Smooth muscle cell (in vitro differentiated cells): ENCODE measurements around the gene ELP2. TPM values are rescaled to one million over a fixed set of nuclear protein-coding genes. Genes with fewer than 3 reads are reported as not detected.

Experiments
- DNase-seq: peaks from one replicate; lab custom pipeline; 2025; ENCODE audit not compliant: unreplicated experiment; lab: John Stamatoyannopoulos, UW
- H2AFZ ChIP-seq: fragments of 200-600 bp; sonication (generic); 2 replicates; pipeline ENCODE4 v1.6.0; 2016; ENCODE audit warnings: antibody characterized with exemption, low read depth, mild to moderate bottlenecking
- H3F3A ChIP-seq: fragments of 200-600 bp; sonication (generic); 2 replicates; pipeline ENCODE4 v1.6.0; 2017; ENCODE audit warnings: antibody characterized with exemption, low read depth
- H3K27ac ChIP-seq: fragments of 200-600 bp; sonication (generic); 2 replicates; pipeline ENCODE4 v1.5.1; 2016; ENCODE audit warnings: low read depth, mild to moderate bottlenecking
- H3K27me3 ChIP-seq: fragments of 200-600 bp; sonication (generic); 2 replicates; pipeline ENCODE4 v1.6.1; 2016; ENCODE audit warnings: low read depth, mild to moderate bottlenecking
- H3K36me3 ChIP-seq: fragments of 200-600 bp; sonication (generic); 2 replicates; pipeline ENCODE4 v1.5.1; 2016; ENCODE audit warnings: low read depth
- H3K4me1 ChIP-seq: fragments of 200-600 bp; sonication (generic); 2 replicates; pipeline ENCODE4 v1.5.1; 2016; ENCODE audit warnings: low read depth
- H3K4me2 ChIP-seq: fragments of 200-600 bp; sonication (generic); 2 replicates; pipeline ENCODE4 v1.6.0; 2016; ENCODE audit warnings: mild to moderate bottlenecking
- H3K4me3 ChIP-seq: fragments of 200-600 bp; sonication (generic); 2 replicates; pipeline ENCODE4 v1.5.1; 2016; ENCODE audit warnings: mild to moderate bottlenecking
- H3K79me2 ChIP-seq: fragments of 200-600 bp; sonication (generic); 2 replicates; pipeline ENCODE4 v1.6.0; 2016; ENCODE audit warnings: low read depth, mild to moderate bottlenecking
- H3K9ac ChIP-seq: fragments of 200-600 bp; sonication (generic); 2 replicates; pipeline ENCODE4 v1.6.0; 2016; ENCODE audit warnings: low read depth
- H3K9me3 ChIP-seq: fragments of 200-600 bp; sonication (generic); replicated peaks from 2 replicates; pipeline ENCODE4 v1.5.1; 2016; ENCODE audit warnings: low read depth
- H4K20me1 ChIP-seq: fragments of 200-600 bp; sonication (generic); 2 replicates; pipeline ENCODE4 v1.6.0; 2016; ENCODE audit warnings: low read depth
- WGBS: methylation state at CpG from one replicate; pipeline ENCODE4 v1.1.7; 2016; ENCODE audit warnings: low lambda C conversion rate; 5-methylcytosine and 5-hydroxymethylcytosine counted together
- polyA plus RNA-seq: library from polyadenylated mRNA; unstranded; fragments of >200 nt; fragmentation: Nextera tagmentation; extraction: Ambion mirVana; gene quantifications from 2 replicates; pipeline ENCODE4 v1.2.1, GENCODE V29; 2016
- total RNA-seq: library from RNA; depleted of rRNA; stranded (reverse); fragments of >200 nt; gene quantifications from 2 replicates; pipeline ENCODE4 v1.2.3, GENCODE V29; 2014
- TF ChIP-seq, protein P1 (sequence below): fragments of 200-600 bp; sonication (generic); IDR thresholded peaks from 2 replicates; pipeline ENCODE4 v1.5.1; 2017; ENCODE audit warnings: borderline replicate concordance, mild to moderate bottlenecking, antibody characterized with exemption; ENCODE audit not compliant: insufficient read depth, poor library complexity, severe bottlenecking

Gene ELP2
- total and polyA plus RNA-seq, 2 experiments from 2014 or later: 69.3 to 90.1 TPM

GRCh38 chr18:36094431-36094830 is 35.3 kb upstream of the ELP2 start:
- Histone ChIP-seq H3K27ac (no peak overlapping the region), H3F3A (no peaks in the 10 kb centered on the region), H3K4me1 (no peaks in the 10 kb centered on the region), H3K79me2 (no peaks in the 10 kb centered on the region), H3K27me3 (no peaks in the 10 kb centered on the region), H3K4me2 (no peak overlapping the region), H2AFZ (no peak overlapping the region), H3K9me3 (no peaks in the 10 kb centered on the region), H3K9ac (no peak overlapping the region), H3K36me3 (no peaks in the 10 kb centered on the region), H3K4me3 (no peak overlapping the region), H4K20me1 (no peaks in the 10 kb centered on the region)
- TF ChIP-seq, protein P1, sequence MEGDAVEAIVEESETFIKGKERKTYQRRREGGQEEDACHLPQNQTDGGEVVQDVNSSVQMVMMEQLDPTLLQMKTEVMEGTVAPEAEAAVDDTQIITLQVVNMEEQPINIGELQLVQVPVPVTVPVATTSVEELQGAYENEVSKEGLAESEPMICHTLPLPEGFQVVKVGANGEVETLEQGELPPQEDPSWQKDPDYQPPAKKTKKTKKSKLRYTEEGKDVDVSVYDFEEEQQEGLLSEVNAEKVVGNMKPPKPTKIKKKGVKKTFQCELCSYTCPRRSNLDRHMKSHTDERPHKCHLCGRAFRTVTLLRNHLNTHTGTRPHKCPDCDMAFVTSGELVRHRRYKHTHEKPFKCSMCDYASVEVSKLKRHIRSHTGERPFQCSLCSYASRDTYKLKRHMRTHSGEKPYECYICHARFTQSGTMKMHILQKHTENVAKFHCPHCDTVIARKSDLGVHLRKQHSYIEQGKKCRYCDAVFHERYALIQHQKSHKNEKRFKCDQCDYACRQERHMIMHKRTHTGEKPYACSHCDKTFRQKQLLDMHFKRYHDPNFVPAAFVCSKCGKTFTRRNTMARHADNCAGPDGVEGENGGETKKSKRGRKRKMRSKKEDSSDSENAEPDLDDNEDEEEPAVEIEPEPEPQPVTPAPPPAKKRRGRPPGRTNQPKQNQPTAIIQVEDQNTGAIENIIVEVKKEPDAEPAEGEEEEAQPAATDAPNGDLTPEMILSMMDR: no peak
- DNase-seq: no peak
- WGBS: 78% methylated on average over 3 of the region's 3 CpGs

DNA sequence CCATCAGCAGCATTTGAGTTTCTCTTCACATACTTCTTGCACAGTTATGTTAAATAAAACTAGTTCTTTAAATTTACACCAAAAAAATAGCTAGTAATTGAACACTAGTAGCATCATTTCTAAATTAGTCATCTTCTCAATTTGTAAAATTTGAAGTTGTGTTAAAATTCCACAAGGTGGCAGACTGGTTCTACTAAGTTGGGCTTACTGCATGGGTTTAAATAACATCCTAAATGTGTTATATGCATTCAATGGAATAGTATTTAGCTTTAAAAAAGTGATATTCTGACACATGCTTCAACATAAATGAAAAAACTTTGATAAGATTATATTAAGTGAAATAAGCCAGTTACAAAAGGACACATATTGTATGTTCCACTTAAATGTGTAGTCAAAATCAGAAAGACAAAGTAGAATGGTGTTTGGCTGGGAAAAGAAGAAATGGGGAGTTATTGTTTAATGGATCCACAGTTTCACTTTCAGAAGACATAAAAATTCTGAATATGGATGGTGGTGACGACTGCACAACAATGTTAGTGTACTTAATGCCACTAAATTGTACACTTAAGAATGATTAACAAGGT is 33.7 kb upstream of the ELP2 start:
- no peak overlapping the region for H3K27ac ChIP-seq
- no peak for DNase-seq
- no peaks in the 10 kb centered on the region for H3K79me2 ChIP-seq
- 7% methylated on average over 1 of the region's 1 CpG for WGBS
- H2AFZ ChIP-seq: no peak overlapping the region
- no peak overlapping the region for H3K4me2 ChIP-seq
- TF ChIP-seq, protein P1: peak; percentile 68
- no peaks in the 10 kb centered on the region for H3K27me3 ChIP-seq
- H3K9me3 ChIP-seq: no peaks in the 10 kb centered on the region
- H3K36me3 ChIP-seq: no peaks in the 10 kb centered on the region
- no peak overlapping the region for H3K4me3 ChIP-seq
- H3K9ac ChIP-seq: no peak overlapping the region
- no peaks in the 10 kb centered on the region for H3K4me1 ChIP-seq
- no peaks in the 10 kb centered on the region for H3F3A ChIP-seq
- H4K20me1 ChIP-seq: no peaks in the 10 kb centered on the region

- Histone ChIP-seq H3K9me3 (no peaks in the 10 kb centered on the region), H3K27me3 (no peaks in the 10 kb centered on the region), H4K20me1 (no peaks in the 10 kb centered on the region), H3K27ac (no peak overlapping the region), H3K4me1 (no peaks in the 10 kb centered on the region), H3K9ac (no peak overlapping the region), H2AFZ (no peak overlapping the region), H3K4me2 (no peak overlapping the region), H3K79me2 (no peaks in the 10 kb centered on the region), H3K4me3 (no peak overlapping the region), H3F3A (no peaks in the 10 kb centered on the region), H3K36me3 (no peaks in the 10 kb centered on the region)
- TF ChIP-seq, protein P1: no peak
- DNase-seq: no peak
Observed at GRCh38 chr18:36096955-36097354, 32.7 kb upstream of the ELP2 start.

DNA sequence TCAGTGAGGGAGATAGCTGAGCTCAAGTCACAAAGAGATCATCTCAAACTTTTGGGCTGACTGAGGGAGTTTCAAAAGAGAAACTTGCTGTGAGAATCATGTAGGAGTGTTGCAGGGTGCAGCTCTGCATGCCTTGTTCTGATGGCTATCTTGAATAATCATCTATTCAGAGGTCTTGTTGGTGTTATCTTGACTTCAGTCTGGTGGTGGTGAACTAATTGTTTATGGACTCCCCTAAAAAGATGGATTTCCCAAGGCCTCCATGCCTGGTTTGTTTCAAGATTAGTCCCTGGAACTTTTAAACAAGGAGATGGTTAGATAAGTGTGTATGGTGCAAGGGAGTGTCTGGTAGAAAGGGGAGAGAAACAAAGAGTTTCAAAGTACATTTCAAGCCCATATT is 30.4 kb upstream of the ELP2 start:
- Histone ChIP-seq H4K20me1 (no peaks in the 10 kb centered on the region), H3K27me3 (no peaks in the 10 kb centered on the region), H3K36me3 (no peaks in the 10 kb centered on the region), H3K9me3 (no peaks in the 10 kb centered on the region), H3K79me2 (no peaks in the 10 kb centered on the region), H3K27ac (no peak overlapping the region), H3K9ac (no peak overlapping the region), H3K4me3 (no peak overlapping the region), H3K4me2 (no peak overlapping the region), H2AFZ (no peak overlapping the region), H3K4me1 (no peaks in the 10 kb centered on the region), H3F3A (no peaks in the 10 kb centered on the region)
- TF ChIP-seq, protein P1: no peak
- DNase-seq: no peak
